Tibial artery (tissue), 4 donors: ENCODE data around the gene C11orf52.

Source experiments
- DNase-seq, 2 donors: peaks; one replicate each; pipeline ENCODE4 v3.0.0-alpha.2; 2019
- H3K27ac ChIP-seq, 2 donors: fragments of 200-600 bp; sonication (generic) in 1 of 2; 1 replicate in 1 of 2; 2 replicates in 1 of 2; pipeline ENCODE4 v1.5.1; 2018 to 2019; ENCODE audit warnings: mild to moderate bottlenecking in 1 of 2
- H3K27me3 ChIP-seq, 2 donors: fragments of 200-600 bp; sonication (generic) in 1 of 2; one replicate each; pipeline versions ENCODE4 v1.5.1 to v1.6.0; 2016 to 2019
- H3K36me3 ChIP-seq, 3 donors: fragments of 200-600 bp; sonication (generic) in 2 of 3; one replicate each; pipeline ENCODE4 v1.5.1; 2016 to 2019; ENCODE audit warnings: mild to moderate bottlenecking in 2 of 3
- H3K4me1 ChIP-seq, 4 donors: fragments of 200-600 bp; sonication (generic) in 2 of 4; 1 replicate in 3 of 4; 2 replicates in 1 of 4; pipeline ENCODE4 v1.5.1; 2016 to 2019
- H3K4me3 ChIP-seq, 2 donors: fragments of 200-600 bp; sonication (generic) in 1 of 2; 1 replicate in 1 of 2; 2 replicates in 1 of 2; pipeline ENCODE4 v1.5.1; 2018 to 2019; ENCODE audit warnings: mild to moderate bottlenecking in 2 of 2
- H3K9me3 ChIP-seq, 3 donors: fragments of 200-600 bp; sonication (generic) in 1 of 3; one replicate each; pipeline ENCODE4 v1.5.1; 2016 to 2019
- intact Hi-C: fragments of 100-400 bp; cut with DNase I; formaldehyde crosslinking; loops from one replicate; pipeline ENCODE4 v1.15.0; 2023; ENCODE audit warnings: low total_unique reads
- TF ChIP-seq, protein P1 (sequence below), 2 experiments: fragments of 200-600 bp in 1 of 2; fragments of 450-650 bp in 1 of 2; IDR thresholded peaks; one replicate each; pipeline ENCODE4 v1.5.1; 2017 to 2019; ENCODE audit warnings: antibody characterized with exemption in 2 of 2, mild to moderate bottlenecking in 1 of 2, moderate library complexity in 1 of 2

The C11orf52 gene

GRCh38 chr11:111963931-111964340 is 45.2 kb downstream of the C11orf52 start:
- no peak overlapping the region for H3K27ac ChIP-seq
- H3K27me3 ChIP-seq: no peaks in the 10 kb centered on the region
- no peaks in the 10 kb centered on the region for H3K4me1 ChIP-seq
- intact Hi-C loops: no loop called here
- TF ChIP-seq, protein P1, sequence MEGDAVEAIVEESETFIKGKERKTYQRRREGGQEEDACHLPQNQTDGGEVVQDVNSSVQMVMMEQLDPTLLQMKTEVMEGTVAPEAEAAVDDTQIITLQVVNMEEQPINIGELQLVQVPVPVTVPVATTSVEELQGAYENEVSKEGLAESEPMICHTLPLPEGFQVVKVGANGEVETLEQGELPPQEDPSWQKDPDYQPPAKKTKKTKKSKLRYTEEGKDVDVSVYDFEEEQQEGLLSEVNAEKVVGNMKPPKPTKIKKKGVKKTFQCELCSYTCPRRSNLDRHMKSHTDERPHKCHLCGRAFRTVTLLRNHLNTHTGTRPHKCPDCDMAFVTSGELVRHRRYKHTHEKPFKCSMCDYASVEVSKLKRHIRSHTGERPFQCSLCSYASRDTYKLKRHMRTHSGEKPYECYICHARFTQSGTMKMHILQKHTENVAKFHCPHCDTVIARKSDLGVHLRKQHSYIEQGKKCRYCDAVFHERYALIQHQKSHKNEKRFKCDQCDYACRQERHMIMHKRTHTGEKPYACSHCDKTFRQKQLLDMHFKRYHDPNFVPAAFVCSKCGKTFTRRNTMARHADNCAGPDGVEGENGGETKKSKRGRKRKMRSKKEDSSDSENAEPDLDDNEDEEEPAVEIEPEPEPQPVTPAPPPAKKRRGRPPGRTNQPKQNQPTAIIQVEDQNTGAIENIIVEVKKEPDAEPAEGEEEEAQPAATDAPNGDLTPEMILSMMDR (IDR thresholded peaks at IDR 0.05): no peak
- DNase-seq: no peak
- no peaks in the 10 kb centered on the region for H3K9me3 ChIP-seq
- H3K36me3 ChIP-seq: peaks cover 0 to 12% (median 4%) of the 10 kb centered on the region in 3 donors
- H3K4me3 ChIP-seq: no peak overlapping the region

GRCh38 chr11:111966678-111967077 is 48.0 kb downstream of the C11orf52 start:
- Histone ChIP-seq H3K27ac (no peak overlapping the region), H3K36me3 (peaks cover 0 to 15% (median 13%) of the 10 kb centered on the region in 3 donors), H3K27me3 (no peaks in the 10 kb centered on the region), H3K4me3 (no peak overlapping the region), H3K9me3 (no peaks in the 10 kb centered on the region), H3K4me1 (no peaks in the 10 kb centered on the region)
- TF ChIP-seq, protein P1 (IDR thresholded peaks at IDR 0.05): no peak
- intact Hi-C loops: no loop called here
- no peak for DNase-seq

GRCh38 chr11:111967649-111968048 is 48.9 kb downstream of the C11orf52 start:
- Histone ChIP-seq H3K27me3 (no peaks in the 10 kb centered on the region), H3K36me3 (peaks cover 0 to 15% (median 13%) of the 10 kb centered on the region in 3 donors), H3K4me1 (no peaks in the 10 kb centered on the region), H3K9me3 (no peaks in the 10 kb centered on the region), H3K27ac (no peak overlapping the region), H3K4me3 (no peak overlapping the region)
- no peak for DNase-seq
- intact Hi-C loops: no loop called here
- TF ChIP-seq, protein P1 (IDR thresholded peaks at IDR 0.05): no peak

GRCh38 chr11:111969344-111969743 is 50.6 kb downstream of the C11orf52 start:
- intact Hi-C loops: no loop called here
- Histone ChIP-seq H3K36me3 (peaks cover 0 to 15% (median 13%) of the 10 kb centered on the region in 3 donors), H3K27ac (no peak overlapping the region), H3K27me3 (no peaks in the 10 kb centered on the region), H3K9me3 (no peaks in the 10 kb centered on the region), H3K4me3 (no peak overlapping the region), H3K4me1 (no peaks in the 10 kb centered on the region)
- TF ChIP-seq, protein P1 (IDR thresholded peaks at IDR 0.05): no peak
- no peak for DNase-seq

GRCh38 chr11:111974446-111974845 is 55.7 kb downstream of the C11orf52 start:
- Histone ChIP-seq H3K9me3 (no peaks in the 10 kb centered on the region), H3K4me3 (no peak overlapping the region), H3K4me1 (peaks cover 0 to 22% (median 17%) of the 10 kb centered on the region in 4 donors), H3K27ac (peak overlapping the region in 1 of 2 donors; percentile 96), H3K36me3 (peaks cover 0 to 8% (median 8%) of the 10 kb centered on the region in 3 donors), H3K27me3 (no peaks in the 10 kb centered on the region)
- TF ChIP-seq, protein P1 (IDR thresholded peaks at IDR 0.05): no peak
- intact Hi-C loops: loop anchor here (10.0 kb wide), 1 partner anchor 100 kb away; the partner anchor contains the start of genes NKAPD1 and PIH1D2
- DNase-seq: no peak
